Mucosa of descending colon (tissue), 3 donors: ENCODE data around the gene PRRT2. TPM values are rescaled to one million over a fixed set of nuclear protein-coding genes. Genes with fewer than 3 reads are reported as not detected.

ENCODE experiments used
- ATAC-seq: fragments of 200-7000 bp; cut with Tn5 transposase; one replicate; pipeline ENCODE4 v1.9.1; 2020; ENCODE audit warnings: mild to moderate bottlenecking, moderate library complexity
- DNase-seq, 3 donors: peaks; one replicate each; pipeline ENCODE4 v3.0.0-alpha.2; 2020
- H3K36me3 ChIP-seq: fragments of 200-600 bp; one replicate; pipeline ENCODE4 v1.8.0; 2021; ENCODE audit warnings: low read depth, mild to moderate bottlenecking
- H3K4me1 ChIP-seq: fragments of 200-600 bp; one replicate; pipeline ENCODE4 v1.8.0; 2021; ENCODE audit warnings: low read depth, mild to moderate bottlenecking
- H3K4me3 ChIP-seq: fragments of 200-600 bp; one replicate; pipeline ENCODE4 v1.8.0; 2021; ENCODE audit warnings: mild to moderate bottlenecking
- H3K9me3 ChIP-seq: fragments of 200-600 bp; one replicate; pipeline ENCODE4 v1.8.0; 2021; ENCODE audit warnings: mild to moderate bottlenecking
- CTCF ChIP-seq: fragments of 200-600 bp; IDR thresholded peaks from one replicate; pipeline ENCODE4 v1.8.0; 2022; ENCODE audit warnings: antibody characterized with exemption, mild to moderate bottlenecking
- intact Hi-C, 2 donors: fragments of 100-400 bp; cut with DNase I in 1 of 2; cut with micrococcal nuclease in 1 of 2; formaldehyde crosslinking; loops; one replicate each; pipeline versions ENCODE4 v1.11.0 to v1.11.1; 2022; cut with DNase I, micrococcal nuclease
- total RNA-seq, 3 donors: library from RNA; stranded (reverse); fragmentation: NEBNext Ultra II Directional in 2 of 3; extraction: Animal tissue kit (Norgen Biotek cat#: 25700) in 2 of 3; gene quantifications; one replicate each; pipeline versions ENCODE4 v1.2.1 to v1.2.4, GENCODE V29; 2021 to 2023
- donor health status: DM: no; HTN: no; CAD: no; lungs with moderate emphysema.
- donor health status: DM: no; HTN: no; CAD: no.
- donor health status: DM: no; HTN: yes; CAD: no.

PRRT2 gene
- total RNA-seq, 3 donors from 2014 or later = 0.81 to 15.2 (median 0.94) TPM

GRCh38 chr16:29844575-29845331 is 32.8 kb downstream of the PRRT2 start:
- Histone ChIP-seq H3K4me3 (no peak overlapping the region), H3K4me1 (no peaks in the 10 kb centered on the region), H3K9me3 (no peaks in the 10 kb centered on the region), H3K36me3 (peaks cover 36% of the 10 kb centered on the region)
- DNase-seq = no peak
- no peak for ATAC-seq
- TF ChIP-seq CTCF = no peak
- intact Hi-C loops = no loop called here

GRCh38 chr16:29845656-29846055 is 33.7 kb downstream of the PRRT2 start:
- Histone ChIP-seq H3K9me3 (no peaks in the 10 kb centered on the region), H3K4me3 (no peak overlapping the region), H3K36me3 (peaks cover 36% of the 10 kb centered on the region), H3K4me1 (no peaks in the 10 kb centered on the region)
- ATAC-seq (no peak), DNase-seq (no peak)
- intact Hi-C loops = no loop called here
- no peak for TF ChIP-seq CTCF

DNA sequence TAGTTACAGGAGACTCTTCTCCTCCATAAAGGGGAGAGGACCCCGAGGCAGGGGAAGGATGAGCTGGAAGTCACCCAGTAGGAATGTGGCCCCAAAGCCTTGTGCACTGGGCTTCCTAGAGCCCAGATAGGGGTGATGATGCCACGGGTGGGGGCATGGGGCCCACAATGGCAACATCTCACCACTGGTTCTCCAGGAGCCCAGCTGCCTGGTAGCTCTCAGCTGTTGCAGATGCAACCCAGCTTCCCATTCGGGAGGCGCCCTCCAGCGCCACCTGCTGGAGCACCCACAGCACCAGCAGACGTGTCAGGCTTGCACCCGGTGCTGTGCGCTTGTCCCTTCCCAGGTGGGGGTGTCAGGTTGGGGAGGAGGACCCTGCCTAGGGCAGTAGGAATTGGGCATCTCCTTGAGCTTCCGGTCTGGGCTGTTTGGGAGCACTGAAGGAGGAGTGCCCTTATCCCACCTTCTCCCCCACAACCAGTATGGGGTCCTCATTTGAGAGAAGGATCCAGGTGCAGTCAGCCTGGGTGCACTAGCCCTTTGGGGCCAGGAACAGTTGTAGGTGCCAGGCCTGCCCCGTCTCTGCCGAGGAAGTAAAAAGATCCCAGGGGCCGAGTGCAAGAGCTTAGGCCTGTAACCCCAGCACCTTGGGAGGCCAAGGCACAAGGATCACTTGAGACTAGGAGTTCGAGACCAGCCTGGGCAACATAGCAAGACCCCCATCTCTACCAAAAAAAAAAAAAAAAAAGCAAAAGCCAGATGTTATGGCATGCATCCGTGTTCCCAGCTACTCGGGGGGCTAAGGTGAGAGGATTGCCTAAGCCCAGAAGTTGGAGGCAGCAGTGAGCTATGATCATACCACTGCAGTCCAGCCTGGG is 36.7 kb downstream of the PRRT2 start:
- no peak overlapping the region for H3K4me3 ChIP-seq

GRCh38 chr16:29849505-29849904 is 37.5 kb downstream of the PRRT2 start:
- no peak overlapping the region for H3K4me3 ChIP-seq
- no peak for ATAC-seq
- TF ChIP-seq CTCF = no peak
- no peaks in the 10 kb centered on the region for H3K9me3 ChIP-seq
- peaks cover 18% of the 10 kb centered on the region for H3K36me3 ChIP-seq
- DNase-seq = no peak
- H3K4me1 ChIP-seq = no peaks in the 10 kb centered on the region
- intact Hi-C loops = no loop called here

More for the DNA sequence above, 36.7 kb downstream of the PRRT2 start:
- intact Hi-C loops = no loop called here
- TF ChIP-seq CTCF = peak; percentile 95
- DNase-seq (peak; percentile 82 to 89 (median 86)), ATAC-seq (peak; percentile 92)
- H3K36me3 ChIP-seq = peaks cover 23% of the 10 kb centered on the region
- H3K4me1 ChIP-seq = no peaks in the 10 kb centered on the region
- H3K9me3 ChIP-seq = no peaks in the 10 kb centered on the region

- no peak for DNase-seq
- ATAC-seq = no peak
- no peaks in the 10 kb centered on the region for H3K4me1 ChIP-seq
- H3K4me3 ChIP-seq = no peak overlapping the region
- no peaks in the 10 kb centered on the region for H3K9me3 ChIP-seq
- TF ChIP-seq CTCF = no peak
- H3K36me3 ChIP-seq = peaks cover 7% of the 10 kb centered on the region
- intact Hi-C loops = no loop called here
Observed at GRCh38 chr16:29850998-29851397, 39.0 kb downstream of the PRRT2 start.
